Activated naive CD8-positive, alpha-beta T cell treated with anti-CD3 and anti-CD28 coated beads, Interleukin-2, amount 10 ng/mL, durations not matched to agents 7 days and 5 days (primary cell): ENCODE results near the gene GZMM. TPM values are rescaled to one million over a fixed set of nuclear protein-coding genes. Genes with fewer than 3 reads are reported as not detected.

Source experiments
- ATAC-seq: fragments of 150-1000 bp; cut with Tn5 transposase; one replicate; pipeline ENCODE4 v1.10.0; 2021; ENCODE audit warnings: low read depth, moderate library complexity
- POLR2A ChIA-PET: fragments of 350-600 bp; sonication (Branson Sonifier 250); formaldehyde crosslinking; loops from one replicate; lab custom pipeline; 2021; ENCODE audit warnings: antibody characterized with exemption; lab: Charles Lee
- DNase-seq: peaks from one replicate; pipeline ENCODE4 v3.0.0; 2021
- H3K27ac Mint-ChIP-seq: one replicate; pipeline ENCODE4 v1.8.0; 2022; ENCODE audit warnings: mild to moderate bottlenecking, mixed read lengths
- H3K27me3 Mint-ChIP-seq: one replicate; pipeline ENCODE4 v1.8.0; 2022; ENCODE audit warnings: mild to moderate bottlenecking, moderate library complexity, mixed read lengths
- H3K36me3 Mint-ChIP-seq: one replicate; pipeline ENCODE4 v1.8.0; 2021; ENCODE audit warnings: mild to moderate bottlenecking, mixed read lengths
- H3K4me1 Mint-ChIP-seq: one replicate; pipeline ENCODE4 v1.8.0; 2021; ENCODE audit warnings: mixed read lengths
- H3K4me3 Mint-ChIP-seq: one replicate; pipeline ENCODE4 v1.8.0; 2022; ENCODE audit warnings: mild to moderate bottlenecking, moderate library complexity, mixed read lengths
- H3K9me3 Mint-ChIP-seq: one replicate; pipeline ENCODE4 v1.8.0; 2021; ENCODE audit warnings: mixed read lengths
- total RNA-seq, 2 experiments: library from RNA; stranded (reverse); gene quantifications; one replicate each; pipeline ENCODE4 v1.2.3, GENCODE V29; 2021

GZMM gene
- total RNA-seq, 2 experiments from 2014 or later = 81.5 to 84.5 TPM

DNA sequence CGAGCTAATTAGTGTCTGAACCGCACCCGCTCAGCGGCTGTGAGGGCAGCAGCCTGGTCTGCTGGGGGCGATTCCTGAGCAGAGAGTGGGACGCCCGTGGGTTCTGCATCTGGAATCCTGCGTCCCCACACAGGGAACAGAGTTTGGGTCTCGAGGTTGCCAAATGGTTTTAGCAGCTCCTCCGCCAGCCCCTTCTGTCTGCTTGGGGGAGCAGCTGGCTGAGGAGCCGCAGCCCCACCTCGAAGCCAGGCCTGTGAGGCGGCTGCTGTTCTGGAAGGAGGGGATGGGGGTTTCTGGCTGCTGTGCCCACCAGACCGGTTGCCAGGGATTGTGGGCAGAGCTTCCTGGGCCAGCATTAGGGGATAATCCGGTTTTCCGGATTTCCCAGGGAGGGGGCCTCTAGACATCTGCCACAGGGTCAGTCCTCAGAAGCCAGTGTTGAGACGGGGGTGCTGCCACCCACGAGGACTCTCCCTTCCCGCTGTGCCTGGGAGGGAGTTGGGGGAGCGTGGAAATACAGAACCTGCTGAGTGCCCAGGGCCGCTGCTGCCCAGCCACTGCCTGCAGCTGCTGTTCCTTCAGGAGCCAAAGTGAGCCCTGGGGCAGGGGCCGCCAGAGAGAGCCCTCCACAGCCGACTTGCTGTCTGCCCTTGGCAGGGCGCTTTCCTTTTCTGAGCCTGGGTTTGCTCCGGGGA is 10.3 kb upstream of the GZMM start:
- Mint-ChIP-seq H3K4me1 (peaks cover 4% of the 10 kb centered on the region), H3K27me3 (no peaks in the 10 kb centered on the region), H3K36me3 (peaks cover 2% of the 10 kb centered on the region), H3K4me3 (peak overlapping the region; percentile 87), H3K9me3 (no peaks in the 10 kb centered on the region), H3K27ac (peak overlapping the region; percentile 85)
- POLR2A ChIA-PET = interaction anchor here (1.0 to 5.1 kb wide), 7 partner anchors 9 to 45 kb away, joined by 3 to 78 read pairs (median 17); partner anchors contain the start of genes BSG and GZMM
- DNase-seq = no peak
- no peak for ATAC-seq

- Mint-ChIP-seq H3K27me3 (no peaks in the 10 kb centered on the region), H3K36me3 (peaks cover 2% of the 10 kb centered on the region), H3K9me3 (no peaks in the 10 kb centered on the region), H3K4me3 (no peak overlapping the region), H3K27ac (no peak overlapping the region), H3K4me1 (peaks cover 4% of the 10 kb centered on the region)
- ATAC-seq = no peak
- POLR2A ChIA-PET = interaction anchor here (3.6 to 5.1 kb wide), 2 partner anchors 23 to 38 kb away, joined by 24 to 78 read pairs; partner anchors contain the start of gene BSG
- no peak for DNase-seq
These were observed 9.8 kb upstream of the GZMM start for GRCh38 chr19:534088-534487.

GRCh38 chr19:535017-535835 is 8.6 kb upstream of the GZMM start:
- peaks cover 4% of the 10 kb centered on the region for H3K4me1 Mint-ChIP-seq
- H3K36me3 Mint-ChIP-seq = peaks cover 2% of the 10 kb centered on the region
- peak overlapping the region; percentile 28 for H3K27ac Mint-ChIP-seq
- H3K9me3 Mint-ChIP-seq = no peaks in the 10 kb centered on the region
- no peaks in the 10 kb centered on the region for H3K27me3 Mint-ChIP-seq
- no peak for DNase-seq
- no peak for ATAC-seq
- H3K4me3 Mint-ChIP-seq = peak overlapping the region; percentile 54
- POLR2A ChIA-PET = no interaction called here

DNA sequence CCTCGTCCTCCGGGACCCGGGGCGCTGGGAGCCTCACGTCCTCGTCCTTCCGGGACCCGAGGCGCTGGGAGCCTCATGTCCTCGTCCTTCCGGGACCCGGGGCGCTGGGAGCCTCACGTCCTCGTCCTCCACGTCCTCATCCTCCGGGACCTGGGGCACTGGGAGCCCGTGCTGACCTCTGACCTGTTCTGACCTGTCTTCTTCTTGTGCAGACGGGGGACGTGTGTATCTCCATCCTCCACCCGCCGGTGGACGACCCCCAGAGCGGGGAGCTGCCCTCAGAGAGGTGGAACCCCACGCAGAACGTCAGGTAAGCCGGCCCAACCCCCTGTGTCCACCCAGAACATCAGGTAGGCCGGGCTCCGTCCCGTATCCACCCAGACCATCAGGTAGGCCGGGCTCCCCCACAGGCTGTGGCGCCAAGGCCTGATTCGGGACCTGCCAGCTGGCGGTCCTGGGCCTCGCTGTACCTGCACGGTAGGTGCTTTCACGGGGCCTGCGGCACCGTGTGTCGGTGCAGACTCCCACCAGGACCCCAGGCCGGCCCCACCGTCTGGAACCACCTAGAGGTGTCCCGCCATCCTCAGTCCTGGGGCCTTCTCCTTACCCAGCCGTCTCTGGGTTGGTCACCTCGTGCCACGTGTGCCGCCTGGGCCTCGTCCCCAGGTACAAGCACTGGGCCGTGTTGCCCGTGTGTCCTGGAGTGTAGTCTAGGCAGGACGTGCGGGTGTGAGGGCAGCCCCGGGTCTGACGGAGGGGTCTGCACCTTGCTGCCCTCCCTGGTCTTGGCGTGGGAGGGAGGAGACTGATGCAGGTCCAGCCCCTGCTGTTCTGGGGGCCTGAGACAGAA is 7.6 kb upstream of the GZMM start:
- Mint-ChIP-seq H3K4me1 (peaks cover 4% of the 10 kb centered on the region), H3K27ac (no peak overlapping the region), H3K9me3 (no peaks in the 10 kb centered on the region), H3K4me3 (no peak overlapping the region), H3K27me3 (no peaks in the 10 kb centered on the region), H3K36me3 (peaks cover 2% of the 10 kb centered on the region)
- DNase-seq (no peak), ATAC-seq (no peak)
- POLR2A ChIA-PET = no interaction called here

DNA sequence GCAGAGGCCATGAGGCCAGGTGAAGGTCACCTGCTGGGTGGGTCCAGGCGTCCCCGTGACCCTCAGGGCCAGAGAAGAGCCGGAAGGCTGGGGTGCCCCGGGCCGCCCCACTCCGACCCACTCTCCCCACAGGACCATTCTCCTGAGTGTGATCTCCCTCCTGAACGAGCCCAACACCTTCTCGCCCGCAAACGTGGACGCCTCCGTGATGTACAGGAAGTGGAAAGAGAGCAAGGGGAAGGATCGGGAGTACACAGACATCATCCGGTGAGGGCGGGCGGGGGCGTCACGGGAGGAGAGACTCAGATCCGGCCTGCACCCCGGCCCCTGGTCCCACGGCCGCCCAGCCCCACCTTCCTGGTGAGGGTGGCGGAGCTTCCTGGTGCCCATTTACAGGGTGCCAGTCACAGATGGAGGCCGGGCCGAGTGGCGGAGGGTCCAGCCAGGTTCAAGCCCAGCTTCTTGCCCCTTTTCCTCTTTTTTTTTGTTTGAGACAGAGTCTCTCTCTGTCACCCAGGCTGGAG is 6.9 kb upstream of the GZMM start:
- H3K36me3 Mint-ChIP-seq = peaks cover 2% of the 10 kb centered on the region
- no peak for ATAC-seq
- peaks cover 4% of the 10 kb centered on the region for H3K4me1 Mint-ChIP-seq
- no peaks in the 10 kb centered on the region for H3K27me3 Mint-ChIP-seq
- no peaks in the 10 kb centered on the region for H3K9me3 Mint-ChIP-seq
- POLR2A ChIA-PET = no interaction called here
- H3K4me3 Mint-ChIP-seq = no peak overlapping the region
- no peak for DNase-seq
- no peak overlapping the region for H3K27ac Mint-ChIP-seq

DNA sequence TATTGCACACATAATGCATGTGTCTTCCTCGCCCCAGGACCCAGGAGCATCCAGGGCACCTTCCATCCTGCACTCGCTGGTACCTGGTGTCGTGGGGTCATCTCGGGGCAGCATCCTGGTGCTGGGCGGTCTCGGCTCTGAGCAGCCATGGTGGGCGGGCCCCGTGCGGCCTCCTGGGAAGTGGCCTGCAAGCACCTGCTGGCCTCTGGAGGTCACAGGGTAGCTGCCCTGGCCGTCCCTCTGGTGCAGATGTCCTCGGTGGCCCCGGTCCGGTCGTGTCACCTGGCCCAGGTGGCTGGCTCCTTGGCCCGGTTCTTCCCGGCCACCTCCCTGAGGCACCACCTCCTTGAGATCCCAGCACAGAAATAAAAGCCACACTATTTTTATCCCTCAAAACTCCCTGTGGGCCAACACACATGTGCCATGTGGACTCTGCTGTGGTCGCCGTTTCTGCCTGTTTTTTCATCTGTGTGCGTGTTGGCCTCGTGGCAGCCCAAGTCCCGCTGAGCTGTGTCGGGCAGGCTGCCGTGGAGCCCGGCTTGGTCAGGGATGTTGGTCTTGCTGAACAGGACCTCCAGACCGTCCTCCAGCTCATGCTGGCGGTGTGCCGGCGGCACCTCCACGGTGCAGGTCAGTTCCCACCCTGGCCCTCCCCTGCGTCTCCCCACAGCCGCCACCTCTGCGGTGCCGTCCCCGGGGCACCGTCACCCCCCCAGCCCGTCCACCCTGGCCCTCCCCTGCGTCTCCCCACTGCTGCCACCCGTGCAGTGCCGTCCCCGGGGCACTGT is 5.0 kb upstream of the GZMM start:
- Mint-ChIP-seq H3K9me3 (no peaks in the 10 kb centered on the region), H3K4me3 (no peak overlapping the region), H3K4me1 (peaks cover 9% of the 10 kb centered on the region), H3K36me3 (peaks cover 4% of the 10 kb centered on the region), H3K27ac (no peak overlapping the region), H3K27me3 (no peaks in the 10 kb centered on the region)
- POLR2A ChIA-PET = no interaction called here
- no peak for DNase-seq
- ATAC-seq = no peak

DNA sequence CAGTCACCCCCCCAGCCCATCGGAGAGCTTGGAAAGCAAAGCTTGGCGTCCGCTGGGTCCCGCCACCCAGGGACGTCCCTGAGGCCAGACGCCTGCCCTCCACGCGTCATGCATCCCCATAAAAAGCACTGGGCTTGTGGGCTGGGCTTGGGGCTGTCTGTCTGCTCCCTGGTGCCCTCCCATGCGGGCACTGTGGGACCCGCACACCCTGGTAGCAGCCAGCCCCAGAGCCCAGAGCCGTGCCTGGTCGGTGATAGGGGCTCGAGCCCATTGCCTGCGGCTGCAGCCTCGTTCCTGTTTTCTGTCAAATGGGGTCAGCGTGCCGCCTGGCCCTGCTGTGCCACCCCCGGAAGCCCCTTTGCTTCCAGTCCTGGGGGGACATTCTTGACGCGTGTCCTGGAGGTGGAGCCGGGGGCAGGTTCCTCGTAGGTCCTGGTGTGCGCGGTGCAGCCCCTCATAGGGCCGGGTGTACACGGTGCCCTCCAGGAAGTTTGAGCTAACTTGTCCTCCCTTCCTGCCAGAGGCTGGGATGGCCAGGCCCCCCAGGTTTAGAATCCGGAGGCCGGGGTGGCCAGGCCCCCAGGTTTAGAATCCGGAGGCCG is 4.3 kb upstream of the GZMM start:
- POLR2A ChIA-PET = no interaction called here
- Mint-ChIP-seq H3K4me1 (peaks cover 15% of the 10 kb centered on the region), H3K27me3 (no peaks in the 10 kb centered on the region), H3K36me3 (peaks cover 4% of the 10 kb centered on the region), H3K4me3 (no peak overlapping the region), H3K9me3 (no peaks in the 10 kb centered on the region), H3K27ac (no peak overlapping the region)
- ATAC-seq (no peak), DNase-seq (no peak)

- POLR2A ChIA-PET = interaction anchor here (1.9 kb wide), 1 partner anchor 9 kb away, joined by 10 read pairs; no protein-coding TSS in a partner anchor
These were observed 2.8 kb upstream of the GZMM start for GRCh38 chr19:540867-541637.

DNA sequence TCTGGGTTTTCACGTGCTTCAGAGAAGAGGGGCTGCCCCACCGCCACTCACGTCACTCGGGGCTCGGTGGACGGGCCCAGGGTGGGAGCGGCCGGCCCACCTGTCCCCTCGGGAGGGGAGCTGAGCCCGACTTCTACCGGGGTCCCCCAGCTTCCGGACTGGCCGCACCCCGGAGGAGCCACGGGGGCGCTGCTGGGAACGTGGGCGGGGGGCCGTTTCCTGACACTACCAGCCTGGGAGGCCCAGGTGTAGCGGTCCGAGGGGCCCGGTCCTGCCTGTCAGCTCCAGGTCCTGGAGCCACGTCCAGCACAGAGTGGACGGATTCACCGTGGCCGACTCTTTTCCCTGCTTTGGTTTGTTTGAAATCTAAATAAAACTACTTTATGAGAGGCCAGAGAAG is 2.2 kb upstream of the GZMM start:
- H3K9me3 Mint-ChIP-seq = no peaks in the 10 kb centered on the region
- peaks cover 4% of the 10 kb centered on the region for H3K36me3 Mint-ChIP-seq
- H3K4me1 Mint-ChIP-seq = peaks cover 20% of the 10 kb centered on the region
- H3K27me3 Mint-ChIP-seq = no peaks in the 10 kb centered on the region
- POLR2A ChIA-PET = interaction anchor here (1.1 to 1.9 kb wide), 3 partner anchors 9 to 30 kb away, joined by 3 to 10 read pairs (median 4); no protein-coding TSS in a partner anchor
- ATAC-seq (no peak), DNase-seq (no peak)
- no peak overlapping the region for H3K4me3 Mint-ChIP-seq
- no peak overlapping the region for H3K27ac Mint-ChIP-seq

More at GRCh38 chr19:540867-541637, 2.8 kb upstream of the GZMM start:
- H3K27ac Mint-ChIP-seq = no peak overlapping the region
- H3K4me1 Mint-ChIP-seq = peaks cover 20% of the 10 kb centered on the region
- H3K9me3 Mint-ChIP-seq = no peaks in the 10 kb centered on the region
- peaks cover 4% of the 10 kb centered on the region for H3K36me3 Mint-ChIP-seq
- H3K4me3 Mint-ChIP-seq = no peak overlapping the region
- no peak for ATAC-seq
- no peak for DNase-seq
- H3K27me3 Mint-ChIP-seq = no peaks in the 10 kb centered on the region

GRCh38 chr19:542173-542866 is 1.5 kb upstream of the GZMM start:
- ATAC-seq (no peak), DNase-seq (no peak)
- H3K4me1 Mint-ChIP-seq = peaks cover 20% of the 10 kb centered on the region
- H3K27ac Mint-ChIP-seq = no peak overlapping the region
- H3K27me3 Mint-ChIP-seq = no peaks in the 10 kb centered on the region
- H3K4me3 Mint-ChIP-seq = no peak overlapping the region
- no peaks in the 10 kb centered on the region for H3K9me3 Mint-ChIP-seq
- peaks cover 4% of the 10 kb centered on the region for H3K36me3 Mint-ChIP-seq
- POLR2A ChIA-PET = interaction anchor here (1.0 to 1.9 kb wide), 4 partner anchors 10 to 69 kb away, joined by 3 to 10 read pairs (median 4); no protein-coding TSS in a partner anchor

DNA sequence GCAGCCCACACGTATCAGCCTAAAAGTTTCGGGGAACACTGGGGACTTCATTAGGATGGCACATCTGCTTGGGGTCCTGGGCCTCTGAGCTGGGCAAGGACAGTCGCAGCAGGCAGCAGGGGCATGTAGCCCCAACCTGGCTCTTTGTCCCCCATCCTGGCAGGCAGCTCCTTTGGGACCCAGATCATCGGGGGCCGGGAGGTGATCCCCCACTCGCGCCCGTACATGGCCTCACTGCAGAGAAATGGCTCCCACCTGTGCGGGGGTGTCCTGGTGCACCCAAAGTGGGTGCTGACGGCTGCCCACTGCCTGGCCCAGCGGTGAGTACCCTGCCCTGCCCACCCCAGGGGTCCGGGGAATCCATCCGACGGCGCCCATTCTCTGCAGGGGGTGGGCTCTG is 3.3 kb downstream of the GZMM start:
- Mint-ChIP-seq H3K4me1 (peaks cover 23% of the 10 kb centered on the region), H3K27me3 (no peaks in the 10 kb centered on the region), H3K4me3 (no peak overlapping the region), H3K27ac (no peak overlapping the region), H3K9me3 (no peaks in the 10 kb centered on the region), H3K36me3 (peaks cover 3% of the 10 kb centered on the region)
- POLR2A ChIA-PET = interaction anchor here (1.2 kb wide), 1 partner anchor 36 kb away, joined by 6 read pairs; no protein-coding TSS in a partner anchor
- ATAC-seq = no peak
- DNase-seq = no peak
